Spleen (tissue), 7 donors: ENCODE measurements around the gene MYD88.

Source experiments
- CTCF ChIP-seq, 11 experiments: fragments of 200-600 bp in 7 of 11; fragments of 450-650 bp in 4 of 11; sonication (generic) in 4 of 11; IDR thresholded peaks in 8 of 11; conservative IDR thresholded peaks in 3 of 11; 1 replicate in 7 of 11; 2 replicates in 4 of 11; pipeline versions ENCODE4 v1.4.0 to v1.8.0; 2016 to 2021; ENCODE audit warnings: antibody characterized with exemption in 11 of 11, inconsistent platforms in 4 of 11, mild to moderate bottlenecking in 1 of 11
- POLR2A ChIP-seq, 3 donors: fragments of 450-650 bp; IDR thresholded peaks; one replicate each; pipeline ENCODE4 v1.5.1; 2017; ENCODE audit warnings: antibody characterized with exemption in 3 of 3, mild to moderate bottlenecking in 1 of 3
- POLR2AphosphoS5 ChIP-seq, 3 donors: sonication (generic); formaldehyde crosslinking; IDR thresholded peaks; one replicate each; pipeline ENCODE4 v1.5.1; 2017; ENCODE audit warnings: antibody characterized with exemption in 3 of 3
- donor health status: DM: no; HTN: no; CAD: no; lungs with moderate emphysema.
- donor health status: DM: no; HTN: no; CAD: no.
- donor health status: DM: no; HTN: no; CAD: no.

- TF ChIP-seq CTCF (IDR thresholded peaks at IDR 0.05 in 8 of 11, conservative IDR thresholded peaks at IDR 0.05 in 3 of 11) (no peak), POLR2AphosphoS5 (IDR thresholded peaks at IDR 0.05) (no peak), POLR2A (IDR thresholded peaks at IDR 0.05) (no peak)
Observed at GRCh38 chr3:38128303-38128655, 10.2 kb upstream of the MYD88 start.
